Measurements from ENCODE around the gene GRIP2.

The GRIP2 gene

DNA sequence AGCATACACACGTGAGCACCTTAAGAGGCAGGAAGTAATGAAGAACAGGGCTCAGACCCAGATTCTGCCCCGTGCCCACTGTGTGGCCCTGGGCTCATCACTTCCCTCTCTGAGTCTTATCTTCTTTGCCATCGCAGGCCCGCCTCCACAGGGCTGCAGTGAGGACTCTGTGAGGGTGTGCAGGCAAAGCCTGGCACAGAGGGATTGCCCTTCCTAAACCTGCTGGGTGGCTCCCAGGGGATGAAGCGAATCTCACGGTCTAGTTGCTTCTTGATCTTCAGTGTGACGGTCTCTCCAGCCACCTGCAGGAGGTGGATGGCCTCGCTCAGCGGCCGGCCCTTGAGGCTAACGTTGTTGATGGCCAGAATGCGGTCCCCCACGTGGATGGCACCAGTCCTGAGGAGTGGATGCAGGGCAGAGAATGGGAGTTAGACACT is 32.8 kb downstream of the GRIP2 start:
- TF ChIP-seq, protein P1, sequence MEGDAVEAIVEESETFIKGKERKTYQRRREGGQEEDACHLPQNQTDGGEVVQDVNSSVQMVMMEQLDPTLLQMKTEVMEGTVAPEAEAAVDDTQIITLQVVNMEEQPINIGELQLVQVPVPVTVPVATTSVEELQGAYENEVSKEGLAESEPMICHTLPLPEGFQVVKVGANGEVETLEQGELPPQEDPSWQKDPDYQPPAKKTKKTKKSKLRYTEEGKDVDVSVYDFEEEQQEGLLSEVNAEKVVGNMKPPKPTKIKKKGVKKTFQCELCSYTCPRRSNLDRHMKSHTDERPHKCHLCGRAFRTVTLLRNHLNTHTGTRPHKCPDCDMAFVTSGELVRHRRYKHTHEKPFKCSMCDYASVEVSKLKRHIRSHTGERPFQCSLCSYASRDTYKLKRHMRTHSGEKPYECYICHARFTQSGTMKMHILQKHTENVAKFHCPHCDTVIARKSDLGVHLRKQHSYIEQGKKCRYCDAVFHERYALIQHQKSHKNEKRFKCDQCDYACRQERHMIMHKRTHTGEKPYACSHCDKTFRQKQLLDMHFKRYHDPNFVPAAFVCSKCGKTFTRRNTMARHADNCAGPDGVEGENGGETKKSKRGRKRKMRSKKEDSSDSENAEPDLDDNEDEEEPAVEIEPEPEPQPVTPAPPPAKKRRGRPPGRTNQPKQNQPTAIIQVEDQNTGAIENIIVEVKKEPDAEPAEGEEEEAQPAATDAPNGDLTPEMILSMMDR (conservative IDR thresholded peaks at IDR 0.05; ENCODE audit: low read length): no peak
- DNase-seq (ENCODE audit: low read depth): no peak
- H3K4me3 ChIP-seq (ENCODE audit: low read length): no peak overlapping the region

DNA sequence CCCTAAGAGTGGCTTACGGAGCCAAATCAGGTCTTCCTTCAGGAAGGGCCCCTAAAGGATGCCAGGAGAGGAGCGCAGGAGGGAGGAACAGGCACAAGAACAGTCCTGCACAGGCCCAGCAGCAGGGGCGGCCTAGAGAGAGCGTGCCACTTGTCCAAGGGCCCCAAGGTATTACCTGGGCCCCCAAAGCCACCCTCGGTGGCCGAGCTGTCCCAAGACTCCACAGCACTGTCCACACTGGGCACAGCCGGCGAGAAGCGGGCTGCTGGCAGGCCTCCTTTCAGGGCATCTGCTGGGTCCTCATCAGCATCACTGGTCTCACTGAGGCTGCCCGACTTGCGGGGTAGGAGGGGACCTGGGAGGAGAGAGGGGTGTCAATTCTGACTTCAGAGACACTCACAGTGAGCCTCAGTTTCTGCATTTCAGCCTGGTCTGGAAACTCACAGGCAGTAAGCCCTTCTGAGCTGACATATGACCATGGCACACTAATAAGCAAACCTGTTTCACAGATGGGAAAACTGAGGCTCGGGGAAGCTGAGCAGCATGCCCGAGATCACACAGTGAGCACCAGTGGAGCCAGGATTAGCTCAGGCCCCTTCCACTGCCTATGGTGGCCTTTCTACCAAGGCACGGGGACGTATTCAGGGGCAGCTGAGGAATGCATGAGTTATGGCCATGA is 33.4 kb downstream of the GRIP2 start:
- TF ChIP-seq, protein P1 (conservative IDR thresholded peaks at IDR 0.05; ENCODE audit: low read length): no peak
- DNase-seq (ENCODE audit: low read depth): no peak
- no peak overlapping the region for H3K4me3 ChIP-seq (ENCODE audit: low read length)

DNA sequence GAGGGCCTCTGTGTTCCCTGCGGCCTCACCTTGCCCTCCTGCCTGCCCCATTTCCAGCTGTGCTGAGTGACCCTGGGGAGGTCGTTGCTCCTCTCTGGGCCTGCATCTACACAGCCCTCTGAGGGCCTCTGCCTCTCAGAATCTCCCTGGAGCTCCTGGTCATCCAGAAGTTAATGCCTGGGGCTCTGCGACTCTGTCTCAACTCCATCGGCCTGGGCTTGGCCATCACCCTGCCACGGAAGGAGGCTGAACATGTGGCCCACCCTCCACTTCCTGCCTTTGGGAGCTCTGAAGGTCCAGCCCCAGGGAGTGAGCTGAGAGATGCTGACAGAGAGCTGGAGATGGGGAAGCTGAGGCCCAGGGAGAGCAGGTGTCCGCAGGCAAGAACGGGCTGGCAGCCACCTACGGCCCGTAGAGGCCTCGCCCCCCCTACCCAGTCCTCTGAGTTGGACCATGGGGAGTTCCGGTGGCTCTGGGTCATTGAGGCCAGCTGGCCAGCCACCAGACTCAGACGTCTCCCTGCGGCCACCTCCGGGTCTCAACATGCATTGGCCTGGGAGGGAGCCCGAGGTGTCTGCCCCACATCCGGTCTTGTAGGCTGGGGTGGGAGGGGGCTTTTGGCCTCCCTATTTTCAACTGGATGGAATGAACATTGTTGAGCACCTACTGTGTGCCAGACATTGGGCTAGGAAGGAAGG is 34.2 kb downstream of the GRIP2 start:
- DNase-seq (ENCODE audit: low read depth): no peak
- TF ChIP-seq, protein P1 (conservative IDR thresholded peaks at IDR 0.05; ENCODE audit: low read length): no peak
- no peak overlapping the region for H3K4me3 ChIP-seq (ENCODE audit: low read length)

DNA sequence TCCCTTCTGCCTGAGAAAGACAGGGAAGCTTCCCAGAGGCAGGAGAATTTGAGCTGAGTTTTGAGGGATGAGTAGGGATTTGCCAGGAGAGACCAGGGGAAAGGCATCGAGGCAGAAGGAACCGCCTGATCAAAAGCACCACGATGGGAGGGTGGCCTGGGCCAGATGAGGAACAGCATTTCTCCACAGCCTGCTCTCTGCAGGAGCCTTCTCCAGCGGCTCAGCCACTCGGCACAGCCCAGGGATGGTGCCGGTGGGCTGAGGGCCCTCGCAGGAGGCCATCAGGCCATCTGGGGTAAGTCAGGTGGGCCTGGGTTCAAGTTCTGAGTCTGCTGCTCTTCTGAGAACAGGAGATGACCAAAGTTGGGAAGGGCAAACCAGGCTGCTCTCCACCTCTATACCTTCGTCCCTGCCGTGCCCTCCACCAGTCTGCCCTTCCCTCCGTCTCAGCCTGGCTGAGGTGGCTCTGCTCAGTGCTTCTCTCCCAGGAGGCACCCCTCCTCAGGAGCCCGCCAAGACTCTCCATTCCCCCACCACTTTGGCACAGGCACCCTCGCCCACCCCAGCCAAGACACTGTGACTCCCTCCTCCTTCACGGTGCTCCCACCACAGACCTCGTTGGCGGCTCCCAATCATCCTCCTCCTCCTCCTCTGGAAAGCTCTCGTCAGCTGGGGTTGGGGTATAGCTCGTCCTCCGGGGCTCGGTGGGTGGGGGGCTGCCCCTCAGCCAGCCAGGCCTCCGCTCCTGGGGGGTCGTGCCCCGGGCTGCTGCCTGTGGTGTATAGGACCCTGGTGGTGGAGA is 34.9 kb downstream of the GRIP2 start:
- TF ChIP-seq, protein P1 (conservative IDR thresholded peaks at IDR 0.05; ENCODE audit: low read length): no peak
- DNase-seq (ENCODE audit: low read depth): no peak
- no peak overlapping the region for H3K4me3 ChIP-seq (ENCODE audit: low read length)

DNA sequence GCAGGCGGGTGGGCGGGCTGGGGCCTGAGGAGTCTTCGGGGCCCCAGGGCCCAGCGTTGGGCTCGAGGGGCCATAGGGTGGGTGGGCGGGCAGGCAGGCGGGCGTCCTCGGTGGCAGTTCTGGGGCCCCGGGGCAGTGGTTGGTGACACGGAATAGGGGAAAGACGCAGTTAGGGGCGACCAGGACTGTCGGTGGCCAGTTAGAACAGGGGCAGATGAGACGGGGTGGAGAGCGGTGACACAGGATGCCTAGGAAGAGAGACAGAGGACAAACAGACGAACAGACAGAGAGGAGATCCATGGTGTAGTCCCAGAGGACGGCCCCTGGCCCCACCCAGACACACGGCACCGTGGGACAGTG is 36.5 kb downstream of the GRIP2 start:
- TF ChIP-seq, protein P1 (conservative IDR thresholded peaks at IDR 0.05; ENCODE audit: low read length): no peak
- DNase-seq (ENCODE audit: low read depth): no peak
- no peak overlapping the region for H3K4me3 ChIP-seq (ENCODE audit: low read length)

DNA sequence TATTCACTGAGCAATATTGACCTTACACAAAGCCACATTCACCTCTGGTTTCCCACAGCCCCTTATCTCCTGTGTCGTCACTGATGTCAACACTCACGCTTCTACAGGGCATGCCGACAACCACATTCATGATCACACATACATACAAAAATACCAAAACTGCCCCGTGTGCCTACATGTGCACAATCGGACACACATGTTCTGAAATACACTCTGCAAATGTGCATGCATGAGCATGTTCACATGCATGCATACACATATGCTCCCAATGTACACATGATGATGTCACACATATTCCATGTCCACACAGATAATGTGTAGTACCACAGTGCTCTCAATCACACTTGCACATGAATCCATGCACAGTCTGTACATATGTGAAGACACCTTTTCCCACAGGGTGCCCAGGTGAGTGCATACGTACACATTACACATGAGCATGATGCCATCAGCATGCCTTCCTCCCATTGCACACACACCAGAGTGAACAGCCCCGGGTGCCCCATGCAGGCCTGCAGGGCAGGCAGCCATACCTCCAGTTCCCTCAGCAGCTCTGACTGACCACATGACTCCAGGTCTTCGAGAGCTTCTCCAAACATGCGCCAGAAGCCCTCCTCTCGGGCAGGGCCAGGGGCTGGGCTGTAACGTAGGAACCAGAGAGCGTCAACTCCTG is 37.0 kb downstream of the GRIP2 start:
- H3K4me3 ChIP-seq (ENCODE audit: low read length): no peak overlapping the region
- TF ChIP-seq, protein P1 (conservative IDR thresholded peaks at IDR 0.05; ENCODE audit: low read length): no peak
- DNase-seq (ENCODE audit: low read depth): no peak

All from AG10803 (cell line).